Smooth muscle cell (in vitro differentiated cells): ENCODE results near the gene ZFAND3. TPM values are rescaled to one million over a fixed set of nuclear protein-coding genes. Genes with fewer than 3 reads are reported as not detected.

Experiments
- DNase-seq: peaks from one replicate; lab custom pipeline; 2025; ENCODE audit not compliant: unreplicated experiment; lab: John Stamatoyannopoulos, UW
- H2AFZ ChIP-seq: fragments of 200-600 bp; sonication (generic); 2 replicates; pipeline ENCODE4 v1.6.0; 2016; ENCODE audit warnings: antibody characterized with exemption, low read depth, mild to moderate bottlenecking
- H3F3A ChIP-seq: fragments of 200-600 bp; sonication (generic); 2 replicates; pipeline ENCODE4 v1.6.0; 2017; ENCODE audit warnings: antibody characterized with exemption, low read depth
- H3K27ac ChIP-seq: fragments of 200-600 bp; sonication (generic); 2 replicates; pipeline ENCODE4 v1.5.1; 2016; ENCODE audit warnings: low read depth, mild to moderate bottlenecking
- H3K27me3 ChIP-seq: fragments of 200-600 bp; sonication (generic); 2 replicates; pipeline ENCODE4 v1.6.1; 2016; ENCODE audit warnings: low read depth, mild to moderate bottlenecking
- H3K36me3 ChIP-seq: fragments of 200-600 bp; sonication (generic); 2 replicates; pipeline ENCODE4 v1.5.1; 2016; ENCODE audit warnings: low read depth
- H3K4me1 ChIP-seq: fragments of 200-600 bp; sonication (generic); 2 replicates; pipeline ENCODE4 v1.5.1; 2016; ENCODE audit warnings: low read depth
- H3K4me2 ChIP-seq: fragments of 200-600 bp; sonication (generic); 2 replicates; pipeline ENCODE4 v1.6.0; 2016; ENCODE audit warnings: mild to moderate bottlenecking
- H3K4me3 ChIP-seq: fragments of 200-600 bp; sonication (generic); 2 replicates; pipeline ENCODE4 v1.5.1; 2016; ENCODE audit warnings: mild to moderate bottlenecking
- H3K79me2 ChIP-seq: fragments of 200-600 bp; sonication (generic); 2 replicates; pipeline ENCODE4 v1.6.0; 2016; ENCODE audit warnings: low read depth, mild to moderate bottlenecking
- H3K9ac ChIP-seq: fragments of 200-600 bp; sonication (generic); 2 replicates; pipeline ENCODE4 v1.6.0; 2016; ENCODE audit warnings: low read depth
- H3K9me3 ChIP-seq: fragments of 200-600 bp; sonication (generic); replicated peaks from 2 replicates; pipeline ENCODE4 v1.5.1; 2016; ENCODE audit warnings: low read depth
- H4K20me1 ChIP-seq: fragments of 200-600 bp; sonication (generic); 2 replicates; pipeline ENCODE4 v1.6.0; 2016; ENCODE audit warnings: low read depth
- CTCF ChIP-seq: fragments of 200-600 bp; sonication (generic); IDR thresholded peaks from 2 replicates; pipeline ENCODE4 v1.5.1; 2017; ENCODE audit warnings: borderline replicate concordance, mild to moderate bottlenecking, antibody characterized with exemption; ENCODE audit not compliant: insufficient read depth, poor library complexity, severe bottlenecking
- WGBS: methylation state at CpG from one replicate; pipeline ENCODE4 v1.1.7; 2016; ENCODE audit warnings: low lambda C conversion rate; 5-methylcytosine and 5-hydroxymethylcytosine counted together
- polyA plus RNA-seq: library from polyadenylated mRNA; unstranded; fragments of >200 nt; fragmentation: Nextera tagmentation; extraction: Ambion mirVana; gene quantifications from 2 replicates; pipeline ENCODE4 v1.2.1, GENCODE V29; 2016
- total RNA-seq: library from RNA; depleted of rRNA; stranded (reverse); fragments of >200 nt; gene quantifications from 2 replicates; pipeline ENCODE4 v1.2.3, GENCODE V29; 2014

The ZFAND3 gene
- total and polyA plus RNA-seq, 2 experiments from 2014 or later: 27.6 to 40.5 TPM

GRCh38 chr6:37985355-37985754 lies 165.8 kb downstream of the ZFAND3 start:
- H3K4me3 ChIP-seq: no peak overlapping the region
- no peaks in the 10 kb centered on the region for H3K27me3 ChIP-seq
- H3K9ac ChIP-seq: no peak overlapping the region
- H2AFZ ChIP-seq: no peak overlapping the region
- H3F3A ChIP-seq: peaks cover 4% of the 10 kb centered on the region
- H4K20me1 ChIP-seq: peaks cover 100% of the 10 kb centered on the region
- no peaks in the 10 kb centered on the region for H3K9me3 ChIP-seq
- H3K4me1 ChIP-seq: peaks cover 26% of the 10 kb centered on the region
- 89% methylated on average over 7 of the region's 7 CpGs for WGBS
- no peak overlapping the region for H3K27ac ChIP-seq
- DNase-seq: no peak
- TF ChIP-seq CTCF: no peak
- no peaks in the 10 kb centered on the region for H3K36me3 ChIP-seq
- peaks cover 100% of the 10 kb centered on the region for H3K79me2 ChIP-seq
- no peak overlapping the region for H3K4me2 ChIP-seq

GRCh38 chr6:37987018-37987417 lies 167.5 kb downstream of the ZFAND3 start:
- peak overlapping the region; percentile 44 for H3K4me2 ChIP-seq
- no peaks in the 10 kb centered on the region for H3K27me3 ChIP-seq
- no peak overlapping the region for H3K4me3 ChIP-seq
- peaks cover 41% of the 10 kb centered on the region for H3K4me1 ChIP-seq
- WGBS: 69% methylated on average over 1 of the region's 1 CpG
- no peaks in the 10 kb centered on the region for H3K36me3 ChIP-seq
- peaks cover 100% of the 10 kb centered on the region for H4K20me1 ChIP-seq
- peak overlapping the region; percentile 11 for H3K9ac ChIP-seq
- no peak for DNase-seq
- peaks cover 92% of the 10 kb centered on the region for H3K79me2 ChIP-seq
- H3F3A ChIP-seq: peaks cover 4% of the 10 kb centered on the region
- no peaks in the 10 kb centered on the region for H3K9me3 ChIP-seq
- peak overlapping the region; percentile 31 for H3K27ac ChIP-seq
- no peak overlapping the region for H2AFZ ChIP-seq
- TF ChIP-seq CTCF: no peak

- Histone ChIP-seq H3K79me2 (peaks cover 92% of the 10 kb centered on the region), H3K4me3 (no peak overlapping the region), H3K4me2 (peak overlapping the region; percentile 44), H4K20me1 (peaks cover 100% of the 10 kb centered on the region), H3K9ac (peak overlapping the region; percentile 11), H3F3A (peaks cover 4% of the 10 kb centered on the region), H2AFZ (no peak overlapping the region), H3K27ac (peak overlapping the region; percentile 59), H3K4me1 (peaks cover 41% of the 10 kb centered on the region), H3K9me3 (no peaks in the 10 kb centered on the region), H3K36me3 (no peaks in the 10 kb centered on the region), H3K27me3 (no peaks in the 10 kb centered on the region)
- TF ChIP-seq CTCF: no peak
- no peak for DNase-seq
- 85% methylated on average over 2 of the region's 2 CpGs for WGBS
Observed at GRCh38 chr6:37987559-37987958, 168.0 kb downstream of the ZFAND3 start.

DNA sequence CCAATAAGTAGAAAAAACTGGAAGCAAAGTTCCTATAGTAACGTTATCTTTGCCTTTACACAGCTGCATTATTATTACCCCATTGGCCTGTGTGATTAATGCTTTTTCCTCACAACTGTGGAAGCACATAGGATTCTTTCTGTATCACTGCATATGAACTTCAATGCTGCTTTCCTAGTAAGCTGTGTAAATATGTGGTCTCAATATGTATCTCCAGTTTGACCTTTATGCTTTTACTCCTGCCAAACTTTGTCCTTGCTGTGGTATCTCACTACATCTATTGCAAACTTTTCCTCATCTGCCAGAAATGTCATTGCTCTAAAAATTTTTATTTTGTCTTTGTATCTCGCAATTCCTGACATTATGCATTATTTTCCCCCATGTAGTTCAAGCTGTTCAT lies 168.6 kb downstream of the ZFAND3 start:
- Histone ChIP-seq H3K4me2 (peak overlapping the region; percentile 44), H3K27me3 (no peaks in the 10 kb centered on the region), H3K27ac (peak overlapping the region; percentile 59), H3K4me3 (no peak overlapping the region), H3K9ac (no peak overlapping the region), H3K79me2 (peaks cover 92% of the 10 kb centered on the region), H2AFZ (no peak overlapping the region), H3F3A (peaks cover 4% of the 10 kb centered on the region), H3K36me3 (no peaks in the 10 kb centered on the region), H4K20me1 (peaks cover 100% of the 10 kb centered on the region), H3K4me1 (peaks cover 41% of the 10 kb centered on the region), H3K9me3 (no peaks in the 10 kb centered on the region)
- 79% methylated on average over 2 of the region's 2 CpGs for WGBS
- DNase-seq: no peak
- no peak for TF ChIP-seq CTCF
